ENCODE measurements around the gene TCEAL9.
"Not testable (repeated sequence)": the region's sequence is repeated elsewhere in the genome, so short reads cannot be mapped to it uniquely, and the experiment has no call there.

The TCEAL9 gene, protein sequence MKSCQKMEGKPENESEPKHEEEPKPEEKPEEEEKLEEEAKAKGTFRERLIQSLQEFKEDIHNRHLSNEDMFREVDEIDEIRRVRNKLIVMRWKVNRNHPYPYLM

DNA sequence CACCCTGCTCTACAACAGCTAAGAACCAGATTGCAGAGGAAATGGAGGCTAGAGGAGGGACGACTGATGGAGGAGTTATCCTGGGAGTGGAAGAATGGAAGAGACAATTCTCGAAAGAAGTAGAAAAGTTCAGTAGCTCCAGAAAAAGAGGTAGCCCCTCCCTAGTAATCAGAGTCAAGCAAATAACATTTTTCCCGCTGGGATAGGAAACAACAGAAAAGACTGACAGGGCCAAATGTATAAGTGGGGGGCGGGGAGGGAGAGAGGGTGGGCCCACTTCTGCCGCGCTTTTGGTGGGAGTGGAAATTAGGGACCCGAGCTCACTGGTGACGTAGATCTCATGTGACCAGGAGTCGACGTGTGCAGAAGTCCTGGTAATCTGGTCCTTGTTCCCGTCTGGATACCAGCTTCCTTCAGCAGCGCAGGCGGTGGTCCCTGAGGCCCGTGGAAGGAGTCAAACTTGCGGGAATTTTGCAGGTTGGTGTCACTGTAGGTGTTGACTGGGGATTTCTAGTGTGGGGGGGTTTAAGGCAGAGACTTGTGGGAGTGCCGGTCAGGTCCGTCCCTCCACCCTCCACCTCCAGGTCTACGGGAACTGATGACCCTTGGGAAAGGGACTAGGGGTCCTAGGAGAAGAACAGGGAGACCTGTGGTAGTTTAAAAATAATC is at the start of gene TCEAL9:
Gene TCEAL9, plus strand, starts transcription at position 377 of the 669 bp plus-strand sequence. CDS start 1,179 bp downstream, outside the sequence.
- peak; percentile 32 to 45 for DNase-seq

DNA sequence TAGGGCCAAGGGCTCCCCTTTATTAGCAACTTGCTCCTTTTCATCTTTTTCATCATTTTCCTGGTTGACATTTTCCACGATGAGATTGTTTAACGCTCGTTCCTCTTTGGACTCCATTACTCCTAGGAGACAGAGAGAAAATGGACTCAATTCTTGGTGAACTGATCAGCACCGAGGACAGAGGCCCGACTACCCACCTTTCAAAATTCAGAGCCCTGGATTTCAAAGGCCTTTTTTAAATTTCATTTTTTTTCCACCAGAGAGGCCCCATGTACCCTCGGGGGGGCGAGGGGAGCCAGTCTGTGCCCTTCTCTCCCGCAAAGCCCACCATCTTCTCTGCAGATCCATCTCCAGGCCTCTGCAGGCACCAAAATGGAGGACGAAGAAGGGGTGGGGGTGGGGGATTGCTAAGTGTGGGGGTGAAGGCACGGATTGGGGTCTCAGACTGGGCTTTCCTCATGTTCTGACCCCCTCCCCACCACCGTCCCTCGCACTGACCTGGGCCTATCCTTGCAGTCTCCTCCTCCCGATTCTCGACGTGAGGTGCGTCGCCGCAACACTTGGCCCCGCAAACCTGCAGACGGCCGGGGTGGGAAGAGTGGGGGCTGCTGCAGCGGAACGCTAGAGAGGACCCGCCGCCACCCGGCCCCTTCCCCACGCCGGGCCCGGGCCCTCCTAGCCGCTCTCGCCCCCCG is 46.3 kb upstream of the TCEAL9 start:
- TF ChIP-seq POLR2A (IDR thresholded peaks at IDR 0.05; ENCODE audit: low read length) (no peak), GATA1 (IDR thresholded peaks at IDR 0.05; ENCODE audit: low read depth, low read length) (no peak)
- DNase-seq = peak in 1 of 2 experiments; percentile 39

More for the DNA sequence above, at the start of gene TCEAL9:
- no peak for TF ChIP-seq GATA1 (IDR thresholded peaks at IDR 0.05; ENCODE audit: low read depth, low read length)
- TF ChIP-seq POLR2A (IDR thresholded peaks at IDR 0.05; ENCODE audit: low read length) = no peak

GRCh38 chrX:103310555-103311398 is 45.5 kb upstream of the TCEAL9 start, which contains the start of gene BEX2:
Gene BEX2 (minus strand): TSS chrX:103310990. CDS start chrX:103309976, 1,014 bp downstream.
- peak; percentile 69 to 90 for DNase-seq

DNA sequence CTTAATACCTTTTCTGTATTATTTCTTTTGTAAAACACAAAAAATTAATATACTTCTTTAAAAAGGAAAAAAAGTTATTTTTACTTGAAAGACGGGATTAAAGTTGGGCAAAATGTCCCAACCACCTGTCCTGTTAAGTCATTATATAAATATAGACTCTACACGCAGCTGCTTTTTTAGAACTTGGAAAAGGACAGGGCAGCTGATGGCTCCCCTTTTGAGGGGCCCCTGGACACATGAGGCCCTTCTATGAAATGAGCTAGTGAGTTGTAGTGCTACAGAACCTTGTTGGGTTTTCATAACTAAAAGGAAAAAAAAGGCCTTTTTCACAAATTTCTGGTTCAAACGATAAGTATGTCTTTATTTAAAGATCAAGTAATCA is 44.9 kb upstream of the TCEAL9 start:
- no peak for TF ChIP-seq GATA1 (IDR thresholded peaks at IDR 0.05; ENCODE audit: low read depth, low read length)
- no peak for DNase-seq

More at GRCh38 chrX:103310555-103311398, 45.5 kb upstream of the TCEAL9 start, which contains the start of gene BEX2:
- no peak for TF ChIP-seq GATA1 (IDR thresholded peaks at IDR 0.05; ENCODE audit: low read depth, low read length)
- TF ChIP-seq POLR2A (IDR thresholded peaks at IDR 0.05; ENCODE audit: low read length) = peak; percentile 38

GRCh38 chrX:103329991-103330390 is 26.3 kb upstream of the TCEAL9 start, which contains the start of gene TCEAL7:
Gene TCEAL7 (plus strand): TSS chrX:103330239. CDS start chrX:103331404, 1,165 bp downstream.
- DNase-seq = peak in 1 of 2 experiments; percentile 0
- TF ChIP-seq POLR2A (IDR thresholded peaks at IDR 0.05; ENCODE audit: low read length) (no peak), GATA1 (IDR thresholded peaks at IDR 0.05; ENCODE audit: low read depth, low read length) (no peak)

DNA sequence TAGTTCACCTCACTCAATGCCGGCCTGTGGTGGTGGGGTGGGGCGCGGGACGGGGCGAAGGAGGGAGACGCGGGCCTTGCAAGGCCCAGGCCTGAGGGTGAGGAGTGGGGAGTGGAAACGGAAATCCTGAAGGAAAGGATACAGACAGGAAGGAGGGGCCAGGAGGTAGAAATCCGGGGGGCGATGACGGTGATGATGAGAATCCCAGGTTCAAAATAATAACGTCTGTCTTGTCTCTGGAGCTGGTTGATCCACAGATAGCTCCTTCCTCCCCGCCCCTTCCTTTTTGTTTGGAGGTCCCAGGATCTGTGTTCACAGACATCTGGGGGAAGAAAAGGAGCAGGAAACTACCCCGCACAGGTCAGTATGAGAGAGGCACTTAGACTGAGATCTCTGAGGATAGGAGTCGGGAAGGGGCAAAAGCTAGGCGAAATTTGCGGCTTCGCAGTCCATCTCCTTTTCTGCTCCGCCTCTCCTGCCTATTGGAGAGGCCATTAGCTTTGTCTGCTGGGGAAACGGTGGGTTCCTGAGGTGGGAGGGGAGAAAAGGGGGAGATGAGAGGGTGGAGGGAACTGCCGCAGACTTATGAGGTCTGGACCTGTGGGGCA is 25.5 kb upstream of the TCEAL9 start:
- TF ChIP-seq POLR2A (IDR thresholded peaks at IDR 0.05; ENCODE audit: low read length) = no peak
- TF ChIP-seq GATA1 (IDR thresholded peaks at IDR 0.05; ENCODE audit: low read depth, low read length) = no peak
- DNase-seq = no peak

GRCh38 chrX:103338663-103339062 is 17.6 kb upstream of the TCEAL9 start:
- TF ChIP-seq POLR2A (IDR thresholded peaks at IDR 0.05; ENCODE audit: low read length) = no peak
- no peak for TF ChIP-seq GATA1 (IDR thresholded peaks at IDR 0.05; ENCODE audit: low read depth, low read length)
- DNase-seq = no peak

- DNase-seq = peak; percentile 28 to 55
- no peak for TF ChIP-seq POLR2A (IDR thresholded peaks at IDR 0.05; ENCODE audit: low read length)
Measured at GRCh38 chrX:103343105-103343504, 13.2 kb upstream of the TCEAL9 start.

GRCh38 chrX:103344606-103345005 is 11.7 kb upstream of the TCEAL9 start:
- TF ChIP-seq GATA1 (IDR thresholded peaks at IDR 0.05; ENCODE audit: low read depth, low read length) (no peak), POLR2A (IDR thresholded peaks at IDR 0.05; ENCODE audit: low read length) (no peak)
- DNase-seq = no peak

DNA sequence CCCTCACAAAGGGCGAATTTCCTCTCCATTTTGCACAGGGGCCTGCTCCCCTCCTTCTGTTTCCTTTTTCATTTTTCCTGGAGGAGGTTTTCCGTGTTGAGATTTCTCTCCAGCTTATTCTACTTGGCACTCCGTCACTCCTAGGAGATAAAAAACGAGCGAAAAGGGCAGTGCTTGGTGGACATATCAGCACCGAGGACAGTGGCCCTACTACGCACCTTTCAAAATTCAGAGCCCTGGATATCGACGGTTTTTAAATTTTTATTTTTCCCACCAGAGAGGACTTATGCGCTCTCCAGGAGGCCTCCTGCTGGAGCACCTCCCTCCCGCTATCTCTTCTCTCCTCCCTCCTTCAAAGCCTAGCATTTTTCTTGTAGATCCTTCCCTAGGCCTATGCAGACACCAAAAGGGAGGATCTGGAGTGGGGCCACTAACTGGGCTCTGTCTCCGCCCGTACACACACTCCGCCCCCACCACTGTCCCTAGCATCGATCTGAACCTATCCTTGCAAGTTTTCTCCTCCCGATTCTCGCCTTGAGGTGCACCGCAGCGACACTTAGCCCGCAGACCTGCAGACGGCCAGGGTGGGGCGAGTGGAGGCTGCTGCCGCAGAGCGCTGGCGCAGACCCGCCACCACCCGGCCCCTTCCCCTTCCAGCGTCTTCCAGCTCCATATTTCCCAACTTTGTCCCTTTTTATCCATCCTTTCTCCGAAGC is 8.5 kb upstream of the TCEAL9 start:
- no peak for DNase-seq
- TF ChIP-seq GATA1 (IDR thresholded peaks at IDR 0.05; ENCODE audit: low read depth, low read length) (no peak), POLR2A (IDR thresholded peaks at IDR 0.05; ENCODE audit: low read length) (no peak)

GRCh38 chrX:103356858-103357257 is 552 bp downstream of the TCEAL9 start:
- no peak for TF ChIP-seq POLR2A (IDR thresholded peaks at IDR 0.05; ENCODE audit: low read length)
- TF ChIP-seq GATA1 (IDR thresholded peaks at IDR 0.05; ENCODE audit: low read depth, low read length) = no peak

GRCh38 chrX:103357871-103358270 is 1.6 kb downstream of the TCEAL9 start:
- no peak for TF ChIP-seq GATA1 (IDR thresholded peaks at IDR 0.05; ENCODE audit: low read depth, low read length)
- TF ChIP-seq POLR2A (IDR thresholded peaks at IDR 0.05; ENCODE audit: low read length) = no peak
- no peak for DNase-seq

More at GRCh38 chrX:103356858-103357257, 552 bp downstream of the TCEAL9 start:
- peak; percentile 21 to 30 for DNase-seq

GRCh38 chrX:103359605-103360004 is 3.3 kb downstream of the TCEAL9 start:
- DNase-seq = not testable (repeated sequence)

Measured in erythroblast (primary cell).